ENCODE results near the gene LYSMD3.

DNA sequence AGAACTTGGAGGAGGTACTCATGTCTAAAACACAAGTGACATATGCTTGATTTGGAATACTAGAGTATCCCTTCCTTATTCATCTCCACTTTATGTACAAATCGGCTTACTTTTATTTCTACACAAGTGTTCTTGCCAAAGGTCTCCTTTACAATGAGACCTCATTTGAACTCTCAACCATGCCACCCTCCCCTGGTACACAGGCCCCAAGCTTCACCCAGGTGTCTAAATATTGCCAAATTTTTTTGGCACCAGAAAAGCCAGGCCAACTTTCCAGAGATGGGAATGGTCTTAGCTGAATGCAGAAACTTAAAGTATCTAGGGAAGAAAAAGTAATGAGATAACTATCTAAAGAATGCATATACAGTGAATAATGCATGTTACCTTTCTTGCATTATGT is 18.9 kb downstream of the LYSMD3 start:
- no peak for TF ChIP-seq POLR2AphosphoS5 (IDR thresholded peaks at IDR 0.05)
- TF ChIP-seq, protein P1, sequence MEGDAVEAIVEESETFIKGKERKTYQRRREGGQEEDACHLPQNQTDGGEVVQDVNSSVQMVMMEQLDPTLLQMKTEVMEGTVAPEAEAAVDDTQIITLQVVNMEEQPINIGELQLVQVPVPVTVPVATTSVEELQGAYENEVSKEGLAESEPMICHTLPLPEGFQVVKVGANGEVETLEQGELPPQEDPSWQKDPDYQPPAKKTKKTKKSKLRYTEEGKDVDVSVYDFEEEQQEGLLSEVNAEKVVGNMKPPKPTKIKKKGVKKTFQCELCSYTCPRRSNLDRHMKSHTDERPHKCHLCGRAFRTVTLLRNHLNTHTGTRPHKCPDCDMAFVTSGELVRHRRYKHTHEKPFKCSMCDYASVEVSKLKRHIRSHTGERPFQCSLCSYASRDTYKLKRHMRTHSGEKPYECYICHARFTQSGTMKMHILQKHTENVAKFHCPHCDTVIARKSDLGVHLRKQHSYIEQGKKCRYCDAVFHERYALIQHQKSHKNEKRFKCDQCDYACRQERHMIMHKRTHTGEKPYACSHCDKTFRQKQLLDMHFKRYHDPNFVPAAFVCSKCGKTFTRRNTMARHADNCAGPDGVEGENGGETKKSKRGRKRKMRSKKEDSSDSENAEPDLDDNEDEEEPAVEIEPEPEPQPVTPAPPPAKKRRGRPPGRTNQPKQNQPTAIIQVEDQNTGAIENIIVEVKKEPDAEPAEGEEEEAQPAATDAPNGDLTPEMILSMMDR (IDR thresholded peaks at IDR 0.05) = no peak

Measured in prostate gland (tissue), 2 donors.